ENCODE data around the gene OSGIN1. TPM values are rescaled to one million over a fixed set of nuclear protein-coding genes. Genes with fewer than 3 reads are reported as not detected.
A peak's percentile ranks its signal among the peaks of the same experiment; 100 is the strongest.

Gene OSGIN1
- total RNA-seq, 1 experiment from 2014 or later, result 13.9 TPM

DNA sequence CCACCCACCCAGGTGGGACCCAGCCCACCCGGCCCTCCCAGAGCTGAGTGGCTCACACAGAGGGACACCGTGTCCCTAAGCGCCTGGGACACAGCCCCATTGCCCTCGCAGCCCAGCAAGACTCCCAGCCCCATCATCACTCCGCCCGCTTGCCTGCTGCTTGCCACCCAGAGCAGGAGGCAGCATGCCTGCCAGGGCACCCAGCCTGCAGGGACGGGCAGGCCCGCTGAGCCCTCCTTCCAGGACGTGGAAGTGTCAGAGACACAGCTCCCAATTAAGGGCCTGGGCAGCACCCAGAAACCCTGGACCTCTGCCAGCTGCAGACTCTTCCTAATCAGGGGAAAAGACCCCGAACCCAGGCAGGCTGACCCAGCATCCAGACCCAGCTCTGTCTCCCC lies 17.2 kb upstream of the OSGIN1 start:
- no peak for DNase-seq
- TF ChIP-seq, protein P1, sequence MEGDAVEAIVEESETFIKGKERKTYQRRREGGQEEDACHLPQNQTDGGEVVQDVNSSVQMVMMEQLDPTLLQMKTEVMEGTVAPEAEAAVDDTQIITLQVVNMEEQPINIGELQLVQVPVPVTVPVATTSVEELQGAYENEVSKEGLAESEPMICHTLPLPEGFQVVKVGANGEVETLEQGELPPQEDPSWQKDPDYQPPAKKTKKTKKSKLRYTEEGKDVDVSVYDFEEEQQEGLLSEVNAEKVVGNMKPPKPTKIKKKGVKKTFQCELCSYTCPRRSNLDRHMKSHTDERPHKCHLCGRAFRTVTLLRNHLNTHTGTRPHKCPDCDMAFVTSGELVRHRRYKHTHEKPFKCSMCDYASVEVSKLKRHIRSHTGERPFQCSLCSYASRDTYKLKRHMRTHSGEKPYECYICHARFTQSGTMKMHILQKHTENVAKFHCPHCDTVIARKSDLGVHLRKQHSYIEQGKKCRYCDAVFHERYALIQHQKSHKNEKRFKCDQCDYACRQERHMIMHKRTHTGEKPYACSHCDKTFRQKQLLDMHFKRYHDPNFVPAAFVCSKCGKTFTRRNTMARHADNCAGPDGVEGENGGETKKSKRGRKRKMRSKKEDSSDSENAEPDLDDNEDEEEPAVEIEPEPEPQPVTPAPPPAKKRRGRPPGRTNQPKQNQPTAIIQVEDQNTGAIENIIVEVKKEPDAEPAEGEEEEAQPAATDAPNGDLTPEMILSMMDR (IDR thresholded peaks at IDR 0.05; ENCODE audit: unreplicated experiment), result no peak
- peak overlapping the region; percentile 1 for H3K27ac Mint-ChIP-seq (ENCODE audit: unreplicated experiment)
- H3K27me3 Mint-ChIP-seq (ENCODE audit: unreplicated experiment), result peaks cover 32% of the 10 kb centered on the region
- H3K9me3 Mint-ChIP-seq (ENCODE audit: low read depth, unreplicated experiment), result no peaks in the 10 kb centered on the region
- H3K4me3 Mint-ChIP-seq (ENCODE audit: low read depth, unreplicated experiment), result no peak overlapping the region
- CTCF ChIA-PET, result interaction anchor here (1.9 kb wide), 1 partner anchor 18 kb away, joined by 5 read pairs; the partner anchor contains the start of gene OSGIN1
- H3K4me1 Mint-ChIP-seq (ENCODE audit: low read depth, unreplicated experiment), result peaks cover 11% of the 10 kb centered on the region
- H3K36me3 Mint-ChIP-seq (ENCODE audit: insufficient read depth, unreplicated experiment), result peaks cover 20% of the 10 kb centered on the region
- BruUV-seq (replicated peaks), result no TSS peak
- intact Hi-C loops (cut with micrococcal nuclease; ENCODE audit: unreplicated experiment), result no loop called here

DNA sequence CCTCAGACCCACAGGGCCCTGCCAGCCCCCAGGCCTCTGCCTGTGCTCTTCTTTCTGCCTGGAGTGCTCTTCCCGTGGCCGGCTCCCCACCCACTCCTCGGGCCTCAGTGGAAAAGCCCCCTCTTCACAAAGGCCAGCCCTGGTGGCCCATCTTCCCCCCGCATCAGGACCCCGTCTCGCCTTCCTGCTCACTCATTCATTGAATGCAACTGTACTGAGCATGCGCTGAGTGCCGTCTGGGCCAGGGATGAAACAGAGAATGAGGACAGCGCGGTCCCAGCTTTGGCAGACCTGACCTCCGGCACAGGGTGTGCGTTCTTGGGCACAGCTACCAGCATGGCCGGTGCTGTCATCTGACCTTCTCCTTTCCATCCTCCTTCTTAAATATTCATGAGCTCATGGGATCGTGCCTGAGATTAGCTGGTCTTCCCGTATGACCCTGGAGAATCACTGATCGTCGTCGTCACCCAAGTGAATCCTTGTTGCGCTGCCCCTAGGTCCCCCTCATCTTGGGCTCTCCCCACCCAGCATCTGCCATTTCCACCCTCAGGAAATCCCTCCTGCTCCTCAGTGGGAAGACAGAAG lies 16.4 kb upstream of the OSGIN1 start:
- no peaks in the 10 kb centered on the region for H3K9me3 Mint-ChIP-seq (ENCODE audit: low read depth, unreplicated experiment)
- BruUV-seq (replicated peaks), result no TSS peak

DNA sequence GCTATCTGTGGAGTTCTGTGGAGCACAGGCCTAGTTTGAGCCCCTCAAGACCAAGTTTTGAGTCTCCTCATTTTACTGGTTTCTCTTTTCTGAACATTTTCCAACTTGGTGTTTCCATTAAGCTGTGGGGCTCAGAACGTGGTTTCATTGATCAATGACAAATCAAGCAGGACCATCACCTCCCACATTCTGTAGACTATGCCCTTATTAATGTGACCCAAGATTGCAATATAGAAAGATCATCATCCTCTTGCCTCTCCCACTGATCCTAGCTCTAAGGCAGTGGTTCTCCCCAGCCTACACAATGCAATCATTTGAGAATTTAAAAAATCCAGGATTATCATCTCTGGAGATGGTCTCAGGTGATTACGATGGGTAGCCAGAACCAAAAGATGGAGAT lies 15.8 kb upstream of the OSGIN1 start:
- intact Hi-C loops (cut with micrococcal nuclease; ENCODE audit: unreplicated experiment), result no loop called here
- BruUV-seq (replicated peaks), result no TSS peak
- Mint-ChIP-seq H3K9me3 (ENCODE audit: low read depth, unreplicated experiment) (no peaks in the 10 kb centered on the region), H3K36me3 (ENCODE audit: insufficient read depth, unreplicated experiment) (peaks cover 20% of the 10 kb centered on the region), H3K27ac (ENCODE audit: unreplicated experiment) (no peak overlapping the region), H3K4me1 (ENCODE audit: low read depth, unreplicated experiment) (peaks cover 11% of the 10 kb centered on the region), H3K4me3 (ENCODE audit: low read depth, unreplicated experiment) (no peak overlapping the region), H3K27me3 (ENCODE audit: unreplicated experiment) (peaks cover 32% of the 10 kb centered on the region)
- TF ChIP-seq, protein P1 (IDR thresholded peaks at IDR 0.05; ENCODE audit: unreplicated experiment), result no peak
- CTCF ChIA-PET, result interaction anchor here (1.9 kb wide), 1 partner anchor 16 kb away, joined by 5 read pairs; the partner anchor contains the start of gene OSGIN1
- DNase-seq, result no peak

More for the DNA sequence above, 16.4 kb upstream of the OSGIN1 start:
- no peak overlapping the region for H3K4me3 Mint-ChIP-seq (ENCODE audit: low read depth, unreplicated experiment)
- peaks cover 11% of the 10 kb centered on the region for H3K4me1 Mint-ChIP-seq (ENCODE audit: low read depth, unreplicated experiment)
- no peak for DNase-seq
- peaks cover 20% of the 10 kb centered on the region for H3K36me3 Mint-ChIP-seq (ENCODE audit: insufficient read depth, unreplicated experiment)
- CTCF ChIA-PET, result interaction anchor here (1.9 kb wide), 1 partner anchor 17 kb away, joined by 5 read pairs; the partner anchor contains the start of gene OSGIN1
- TF ChIP-seq, protein P1 (IDR thresholded peaks at IDR 0.05; ENCODE audit: unreplicated experiment), result no peak
- H3K27me3 Mint-ChIP-seq (ENCODE audit: unreplicated experiment), result peaks cover 32% of the 10 kb centered on the region
- H3K27ac Mint-ChIP-seq (ENCODE audit: unreplicated experiment), result no peak overlapping the region
- intact Hi-C loops (cut with micrococcal nuclease; ENCODE audit: unreplicated experiment), result no loop called here

DNA sequence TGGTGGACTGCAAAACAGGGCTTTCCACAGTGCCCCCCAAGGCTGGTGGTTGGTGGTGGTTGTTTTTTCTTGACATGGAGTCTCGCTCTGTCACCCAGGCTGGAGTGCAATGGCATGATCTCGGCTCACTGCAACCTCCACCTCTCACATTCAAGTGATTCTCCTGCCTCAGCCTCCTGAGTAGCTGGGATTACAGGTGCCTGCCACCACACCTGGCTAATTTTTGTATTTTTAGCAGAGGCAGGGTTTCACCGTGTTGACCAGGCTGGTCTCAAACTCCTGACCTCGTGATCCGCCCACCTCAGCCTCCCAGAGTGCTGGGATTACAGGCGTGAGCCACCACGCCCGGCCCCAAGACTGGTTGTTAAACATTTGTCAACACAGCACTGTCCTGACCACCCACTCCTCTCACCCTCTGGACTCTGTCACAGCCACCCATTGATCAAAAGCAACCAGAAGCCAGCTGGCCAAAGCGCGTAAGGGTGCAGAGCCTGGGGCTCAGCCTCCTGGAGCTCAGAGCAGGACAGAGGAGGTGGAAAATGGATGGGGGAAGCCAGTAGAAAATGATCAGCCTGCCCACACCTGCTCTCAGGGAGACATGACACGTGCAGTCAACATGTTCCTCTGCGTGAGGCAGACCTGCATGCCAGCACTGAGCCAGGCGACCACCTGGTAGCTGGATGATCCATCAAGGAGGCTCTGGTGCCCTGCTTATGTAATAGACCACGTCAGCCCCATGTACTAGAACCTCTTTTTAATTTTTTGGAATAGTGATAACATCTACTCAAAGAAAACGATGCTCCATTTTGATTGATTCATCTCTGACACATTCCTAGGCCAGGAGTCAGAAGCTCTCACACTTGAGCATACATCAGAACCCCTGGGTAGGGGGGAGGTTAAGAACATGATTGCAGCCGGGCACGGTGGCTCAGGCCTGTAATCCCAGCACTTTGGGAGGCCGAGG lies 14.8 kb upstream of the OSGIN1 start:
- Mint-ChIP-seq H3K9me3 (ENCODE audit: low read depth, unreplicated experiment) (no peaks in the 10 kb centered on the region), H3K36me3 (ENCODE audit: insufficient read depth, unreplicated experiment) (peaks cover 17% of the 10 kb centered on the region), H3K4me1 (ENCODE audit: low read depth, unreplicated experiment) (peaks cover 18% of the 10 kb centered on the region), H3K27ac (ENCODE audit: unreplicated experiment) (no peak overlapping the region), H3K4me3 (ENCODE audit: low read depth, unreplicated experiment) (no peak overlapping the region), H3K27me3 (ENCODE audit: unreplicated experiment) (peaks cover 32% of the 10 kb centered on the region)
- intact Hi-C loops (cut with micrococcal nuclease; ENCODE audit: unreplicated experiment), result no loop called here
- no peak for DNase-seq
- TF ChIP-seq, protein P1 (IDR thresholded peaks at IDR 0.05; ENCODE audit: unreplicated experiment), result no peak
- BruUV-seq (replicated peaks), result no TSS peak
- CTCF ChIA-PET, result no interaction called here
